GM21825 (cell line): ENCODE data around the gene ZBTB8OS.
"Not testable (repeated sequence)": the region's sequence is repeated elsewhere in the genome, so short reads cannot be mapped to it uniquely, and the experiment has no call there.

Experiments used
- ATAC-seq: cut with Tn5 transposase; IDR thresholded peaks from one replicate; pipeline ENCODE4 v1.9.1; 2021; ENCODE audit warnings: mild to moderate bottlenecking, moderate library complexity; ENCODE audit not compliant: unreplicated experiment

Gene ZBTB8OS

DNA sequence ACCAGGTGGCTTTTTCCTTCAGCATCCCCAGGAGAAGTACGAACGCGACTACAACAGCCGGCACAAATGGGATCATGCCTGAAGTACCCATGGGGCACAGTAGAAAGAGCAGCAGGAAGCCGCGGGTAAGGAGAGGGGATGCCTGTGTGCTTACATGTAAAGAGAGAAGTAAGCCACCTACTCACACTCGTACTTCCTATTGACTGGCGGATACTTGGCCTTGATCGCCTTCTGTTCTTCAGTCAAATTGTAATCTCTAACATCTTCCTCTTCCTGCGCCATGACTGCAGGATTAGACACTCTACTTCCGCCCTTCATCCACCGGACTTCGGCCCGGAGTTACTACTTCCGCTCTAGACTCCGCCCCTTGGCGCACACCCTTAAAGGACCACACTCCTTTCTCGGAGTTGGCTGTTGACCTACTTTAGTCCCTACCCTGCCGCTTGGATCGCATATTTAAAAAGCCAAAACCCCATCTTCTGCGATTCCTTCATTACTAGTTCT is at the start of gene ZBTB8OS:
ZBTB8OS (minus strand) TSS at position 303 of the 504 bp plus-strand sequence; CDS start at position 282, 21 bp downstream.
- peak; percentile 66 for ATAC-seq

DNA sequence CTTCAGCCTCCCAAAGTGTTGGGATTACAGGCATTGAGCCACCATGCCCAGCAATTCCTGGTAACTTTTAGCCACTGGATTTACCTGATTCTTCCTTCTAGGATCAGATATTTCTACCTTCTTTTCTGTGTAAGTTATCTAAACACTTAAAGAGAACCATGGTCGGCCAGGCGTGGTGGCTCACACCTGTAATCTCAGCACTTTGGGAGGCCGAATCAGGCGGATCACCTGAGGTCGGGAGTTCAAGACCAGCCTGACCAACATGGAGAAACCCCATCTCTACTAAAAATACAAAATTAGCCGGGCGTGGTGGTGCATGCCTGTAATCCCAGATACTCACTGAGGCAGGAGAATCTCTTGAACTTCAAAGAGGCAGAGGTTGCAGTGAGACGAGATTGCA is 46.6 kb upstream of the ZBTB8OS start:
- ATAC-seq, result not testable (repeated sequence)

DNA sequence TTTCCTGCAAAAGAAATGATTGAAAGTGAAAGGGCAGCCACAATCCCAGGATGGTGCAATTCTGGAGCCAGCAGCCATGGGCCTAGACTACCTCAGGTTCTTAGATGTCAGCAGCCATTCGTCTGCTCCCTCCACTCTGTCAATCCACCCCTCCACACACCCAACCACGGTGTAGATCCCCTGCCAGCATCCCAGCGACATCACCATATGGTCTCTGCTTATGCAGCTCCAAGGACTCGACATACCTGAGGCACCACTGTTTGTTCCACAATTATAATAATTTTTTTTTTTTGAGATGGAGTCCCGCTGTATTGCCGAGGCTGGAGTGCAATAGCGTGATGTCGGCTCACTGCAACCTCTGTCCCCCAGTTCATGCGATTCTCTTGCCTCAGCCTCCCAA is 45.7 kb upstream of the ZBTB8OS start:
- ATAC-seq, result no peak

GRCh38 chr1:32695098-32695904 is 45.0 kb upstream of the ZBTB8OS start:
- no peak for ATAC-seq

DNA sequence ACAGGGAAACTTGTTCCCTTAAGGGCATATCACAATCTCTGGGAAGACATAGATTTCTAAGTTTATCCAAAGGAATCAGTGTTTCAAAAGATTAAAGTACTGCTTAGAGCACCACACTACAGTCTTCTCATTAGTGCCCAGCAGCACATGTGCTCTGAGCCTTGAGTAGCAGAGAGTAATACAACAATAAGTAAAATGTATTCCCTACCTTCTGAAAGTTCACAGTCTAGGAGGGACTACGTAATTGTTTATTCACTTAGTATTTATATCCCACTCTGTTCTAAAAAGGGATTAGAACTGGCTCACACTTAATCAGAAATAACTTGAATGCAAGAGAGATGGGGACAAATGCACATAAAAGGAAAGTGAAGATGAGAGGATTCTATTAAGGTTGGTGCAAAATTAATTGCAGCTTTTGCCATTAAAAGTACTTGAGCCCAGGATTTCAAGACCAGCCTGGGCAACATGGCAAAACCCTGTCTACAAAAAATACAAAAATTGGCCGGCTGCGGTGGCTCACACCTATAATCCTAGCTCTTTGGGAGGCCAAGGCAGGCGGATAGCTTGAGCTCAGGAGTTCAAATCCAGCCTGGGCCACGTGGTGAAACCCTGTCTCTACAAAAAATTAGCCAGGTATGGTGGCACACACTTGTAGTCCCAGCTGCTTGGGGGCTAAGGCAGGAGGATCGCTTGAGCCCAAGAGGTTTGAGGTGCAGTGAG is 43.3 kb upstream of the ZBTB8OS start:
- no peak for ATAC-seq

DNA sequence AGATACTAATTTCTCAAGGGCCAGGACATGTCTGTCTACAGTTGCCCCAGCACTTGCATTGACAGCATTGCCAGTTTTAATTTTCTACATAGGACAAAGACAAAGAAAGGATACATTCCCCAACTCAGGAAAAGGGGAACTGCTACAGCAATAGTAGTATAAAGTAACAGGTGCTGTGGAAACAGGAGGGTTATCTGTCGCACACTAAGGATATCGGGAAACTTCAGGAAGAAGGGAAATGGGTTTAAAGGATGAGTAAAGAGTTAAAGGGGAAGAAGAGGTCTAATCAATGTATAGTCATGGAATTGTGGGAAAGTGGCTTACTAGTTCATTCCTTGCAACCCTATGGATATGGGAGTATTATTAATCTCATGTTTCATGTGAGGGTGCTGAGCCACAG is 36.0 kb upstream of the ZBTB8OS start:
- ATAC-seq, result no peak

DNA sequence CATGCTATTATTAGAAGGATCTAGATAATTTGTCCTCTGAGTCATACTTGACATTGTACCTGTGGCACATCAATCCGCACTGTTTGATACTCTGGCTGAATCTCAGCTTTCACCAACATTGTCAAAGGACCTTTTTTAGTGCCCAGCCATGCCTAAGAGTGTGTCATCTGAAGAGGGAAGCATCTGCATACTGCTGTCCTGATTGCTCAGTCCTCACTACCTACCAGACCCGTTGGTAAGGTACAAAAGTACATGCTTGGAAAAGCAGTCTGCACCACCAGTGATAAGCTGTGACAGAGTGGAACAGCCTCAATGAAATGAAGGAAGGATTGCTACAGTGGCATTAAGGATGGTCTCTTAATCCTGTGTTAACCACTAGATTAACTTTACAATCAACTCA is 35.1 kb upstream of the ZBTB8OS start:
- no peak for ATAC-seq

GRCh38 chr1:32684167-32684811 is 33.9 kb upstream of the ZBTB8OS start:
- ATAC-seq, result no peak

GRCh38 chr1:32683397-32683796 is 33.0 kb upstream of the ZBTB8OS start:
- no peak for ATAC-seq

DNA sequence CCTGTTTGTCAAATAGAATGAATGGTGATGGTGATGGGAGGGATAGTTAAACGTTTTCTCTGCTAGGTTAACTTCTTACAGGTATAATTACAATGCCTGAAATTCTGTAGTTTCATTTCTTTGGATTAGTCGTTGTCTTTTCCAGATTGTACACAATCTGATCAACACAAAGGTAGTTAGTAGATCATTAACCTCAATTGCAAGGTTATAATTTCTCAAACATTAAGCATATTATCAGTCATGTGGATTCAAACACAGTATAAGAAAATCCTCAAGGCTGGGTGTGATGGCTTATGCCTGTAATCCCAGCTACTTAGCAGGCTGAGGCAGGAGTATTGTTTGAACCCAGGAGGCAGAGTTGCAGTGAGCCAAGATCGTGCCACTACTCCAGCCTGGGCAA is 31.6 kb upstream of the ZBTB8OS start:
- no peak for ATAC-seq

DNA sequence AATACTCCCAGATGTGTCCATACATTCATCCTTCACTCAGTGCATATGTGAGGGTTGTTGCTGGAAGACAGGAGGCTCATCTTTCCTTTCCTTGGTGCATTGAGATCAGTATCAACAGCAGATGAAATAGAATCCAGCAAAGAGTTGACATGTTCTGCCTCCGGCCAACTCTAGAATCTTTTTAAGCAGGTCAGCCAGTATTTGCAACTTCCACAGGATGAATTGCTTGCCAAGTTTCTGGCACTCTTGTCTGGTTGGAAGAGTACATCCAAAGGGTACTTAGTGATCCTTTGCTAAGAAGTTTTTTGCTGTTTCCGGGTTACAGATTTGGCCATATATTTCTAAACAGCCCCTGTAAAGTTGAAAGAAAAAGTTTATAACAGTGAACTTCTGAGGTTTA is 31.2 kb upstream of the ZBTB8OS start:
- no peak for ATAC-seq

DNA sequence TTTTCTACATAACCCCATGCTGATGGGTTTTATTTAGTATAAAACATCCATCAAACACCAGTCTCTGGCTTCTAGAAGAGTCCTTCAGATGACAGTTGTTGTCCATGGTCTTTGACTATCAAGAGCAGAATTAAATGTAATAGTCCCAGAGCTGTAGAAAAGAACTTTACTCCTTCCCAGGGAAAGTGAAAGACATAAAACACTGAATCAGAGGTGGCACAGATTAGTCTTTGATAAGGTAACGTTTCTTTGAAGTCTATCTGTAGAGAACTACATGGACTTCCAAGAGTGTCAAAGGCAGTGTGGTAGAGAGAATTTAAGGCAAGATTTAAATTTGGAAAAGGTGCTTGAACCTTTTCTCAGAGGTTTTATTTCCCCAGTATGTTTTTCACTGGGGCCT is 30.3 kb upstream of the ZBTB8OS start:
- no peak for ATAC-seq

- ATAC-seq, result not testable (repeated sequence)
Observed at GRCh38 chr1:32679993-32680392, 29.6 kb upstream of the ZBTB8OS start.

GRCh38 chr1:32676945-32677344 is 26.6 kb upstream of the ZBTB8OS start:
- no peak for ATAC-seq

DNA sequence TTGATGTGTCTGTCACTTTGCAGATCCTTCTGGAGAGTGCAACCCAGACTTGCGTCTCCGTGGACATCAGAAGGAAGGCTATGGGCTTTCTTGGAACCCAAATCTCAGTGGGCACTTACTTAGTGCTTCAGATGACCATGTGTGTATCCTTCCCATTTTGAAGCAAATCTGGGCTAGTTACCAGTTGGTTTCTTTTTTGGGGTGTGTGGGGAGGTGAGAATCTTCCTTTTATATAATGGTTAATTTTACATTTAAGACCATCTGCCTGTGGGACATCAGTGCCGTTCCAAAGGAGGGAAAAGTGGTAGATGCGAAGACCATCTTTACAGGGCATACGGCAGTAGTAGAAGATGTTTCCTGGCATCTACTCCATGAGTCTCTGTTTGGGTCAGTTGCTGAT is 18.4 kb upstream of the ZBTB8OS start:
- ATAC-seq, result not testable (repeated sequence)

DNA sequence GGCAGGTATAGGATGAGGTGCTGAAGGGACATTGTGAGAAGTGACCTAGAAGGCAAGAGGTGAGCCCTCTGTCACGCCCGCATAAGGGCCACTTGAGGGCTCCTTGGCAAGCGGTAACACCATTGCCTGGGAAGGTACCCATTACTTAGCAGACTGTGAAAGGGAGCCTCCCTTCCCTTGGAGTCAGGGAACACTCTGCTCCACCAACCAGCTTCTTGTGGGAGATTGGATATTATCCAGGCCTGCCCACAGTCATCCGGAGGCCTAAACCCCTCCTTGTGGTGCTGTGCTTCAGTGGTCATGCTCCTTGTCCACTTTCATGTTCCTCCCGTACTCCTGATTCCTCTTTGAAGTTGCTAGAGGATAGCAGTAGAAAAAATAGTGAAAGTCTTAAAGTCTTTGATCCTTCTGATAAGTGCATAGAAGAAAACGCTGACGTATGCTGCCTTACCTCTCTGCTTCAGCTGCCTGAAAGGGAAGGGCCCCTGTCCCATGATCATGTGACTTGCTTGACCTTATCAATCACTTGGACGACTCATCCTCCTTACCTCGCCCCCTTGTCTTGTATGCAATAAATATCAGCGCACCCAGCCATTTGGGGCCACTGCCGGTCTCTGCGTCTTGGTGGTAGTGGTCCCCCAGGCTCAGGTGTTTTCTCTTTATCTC is 16.7 kb upstream of the ZBTB8OS start:
- no peak for ATAC-seq

- no peak for ATAC-seq
Observed at GRCh38 chr1:32665915-32666314, 15.6 kb upstream of the ZBTB8OS start.

GRCh38 chr1:32659581-32659980 is 9.2 kb upstream of the ZBTB8OS start:
- ATAC-seq, result no peak

DNA sequence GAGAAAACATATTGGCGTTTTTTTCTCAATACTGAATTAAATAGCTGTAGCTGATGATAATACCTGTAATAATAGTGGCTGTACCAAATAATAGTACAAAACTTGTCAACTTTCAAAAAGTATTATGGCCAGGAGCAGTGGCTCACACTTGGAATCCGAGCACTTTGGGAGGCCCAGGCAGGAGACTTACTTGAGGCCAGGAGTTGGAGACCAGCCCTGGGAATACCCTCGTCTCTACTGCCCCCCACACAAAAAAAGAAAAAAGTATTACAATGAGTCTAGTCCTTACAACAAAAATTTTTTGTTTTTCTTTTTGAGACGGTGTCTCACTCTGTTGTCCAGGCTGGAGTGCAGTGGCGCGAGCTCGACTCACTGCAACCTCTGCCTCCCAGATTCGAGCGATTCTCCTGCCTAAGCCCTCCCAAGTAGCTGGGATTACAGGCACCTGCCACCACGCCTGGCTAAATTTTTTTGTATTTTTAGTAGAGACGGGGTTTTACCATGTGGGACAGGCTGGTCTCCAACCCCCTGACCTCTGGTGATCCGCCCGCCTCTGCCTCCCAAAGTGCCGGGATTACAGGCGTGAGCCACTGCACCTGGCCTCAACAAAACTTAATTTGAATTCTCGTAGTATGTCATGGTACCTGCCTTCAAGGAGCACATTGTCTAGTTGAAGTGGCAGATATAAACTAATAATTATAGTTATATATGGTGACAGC is 2.1 kb upstream of the ZBTB8OS start:
- ATAC-seq, result no peak

GRCh38 chr1:32651461-32652073 is 1.2 kb upstream of the ZBTB8OS start:
- peak; percentile 13 for ATAC-seq
